ENCODE results near the gene MAP2. TPM values are rescaled to one million over a fixed set of nuclear protein-coding genes. Genes with fewer than 3 reads are reported as not detected.

MAP2 gene
- total RNA-seq, 4 donors from 2014 or later = 73.8 to 211 (median 122) TPM

DNA sequence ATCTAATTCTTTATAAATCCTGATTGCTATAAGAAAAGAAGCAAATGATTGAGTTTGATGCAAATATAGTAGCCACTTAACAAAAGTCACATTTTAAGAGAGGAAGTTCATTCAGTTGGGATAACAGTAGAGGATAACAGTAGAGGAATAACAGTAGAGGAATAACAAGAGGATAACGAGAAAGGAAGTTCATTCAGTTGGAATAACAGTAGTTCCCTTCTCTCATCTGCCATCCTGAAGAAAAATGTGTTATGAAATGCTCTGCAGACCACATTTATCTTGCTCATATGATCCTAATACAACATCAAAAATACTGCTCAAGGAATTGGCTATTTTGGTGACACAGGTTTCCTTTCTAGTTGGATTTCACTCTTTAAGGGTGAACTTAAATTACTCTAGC is 242.4 kb downstream of the MAP2 start:
- WGBS, 2 donors = 65 to 66% methylated on average over 1 of the region's 1 CpG
- Histone ChIP-seq H3K4me1 (no peaks in the 10 kb centered on the region), H3K4me3 (replicated peaks in 1 of 3) (no peak overlapping the region), H3K36me3 (no peaks in the 10 kb centered on the region), H3K27me3 (no peaks in the 10 kb centered on the region), H3K27ac (no peak overlapping the region), H3K9me3 (no peaks in the 10 kb centered on the region)
- intact Hi-C loops (cut with DNase I) = no loop called here
- no peak for TF ChIP-seq POLR2A (IDR thresholded peaks at IDR 0.05)
- TF ChIP-seq, protein P1, sequence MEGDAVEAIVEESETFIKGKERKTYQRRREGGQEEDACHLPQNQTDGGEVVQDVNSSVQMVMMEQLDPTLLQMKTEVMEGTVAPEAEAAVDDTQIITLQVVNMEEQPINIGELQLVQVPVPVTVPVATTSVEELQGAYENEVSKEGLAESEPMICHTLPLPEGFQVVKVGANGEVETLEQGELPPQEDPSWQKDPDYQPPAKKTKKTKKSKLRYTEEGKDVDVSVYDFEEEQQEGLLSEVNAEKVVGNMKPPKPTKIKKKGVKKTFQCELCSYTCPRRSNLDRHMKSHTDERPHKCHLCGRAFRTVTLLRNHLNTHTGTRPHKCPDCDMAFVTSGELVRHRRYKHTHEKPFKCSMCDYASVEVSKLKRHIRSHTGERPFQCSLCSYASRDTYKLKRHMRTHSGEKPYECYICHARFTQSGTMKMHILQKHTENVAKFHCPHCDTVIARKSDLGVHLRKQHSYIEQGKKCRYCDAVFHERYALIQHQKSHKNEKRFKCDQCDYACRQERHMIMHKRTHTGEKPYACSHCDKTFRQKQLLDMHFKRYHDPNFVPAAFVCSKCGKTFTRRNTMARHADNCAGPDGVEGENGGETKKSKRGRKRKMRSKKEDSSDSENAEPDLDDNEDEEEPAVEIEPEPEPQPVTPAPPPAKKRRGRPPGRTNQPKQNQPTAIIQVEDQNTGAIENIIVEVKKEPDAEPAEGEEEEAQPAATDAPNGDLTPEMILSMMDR (IDR thresholded peaks at IDR 0.05) = no peak
- no peak for DNase-seq

DNA sequence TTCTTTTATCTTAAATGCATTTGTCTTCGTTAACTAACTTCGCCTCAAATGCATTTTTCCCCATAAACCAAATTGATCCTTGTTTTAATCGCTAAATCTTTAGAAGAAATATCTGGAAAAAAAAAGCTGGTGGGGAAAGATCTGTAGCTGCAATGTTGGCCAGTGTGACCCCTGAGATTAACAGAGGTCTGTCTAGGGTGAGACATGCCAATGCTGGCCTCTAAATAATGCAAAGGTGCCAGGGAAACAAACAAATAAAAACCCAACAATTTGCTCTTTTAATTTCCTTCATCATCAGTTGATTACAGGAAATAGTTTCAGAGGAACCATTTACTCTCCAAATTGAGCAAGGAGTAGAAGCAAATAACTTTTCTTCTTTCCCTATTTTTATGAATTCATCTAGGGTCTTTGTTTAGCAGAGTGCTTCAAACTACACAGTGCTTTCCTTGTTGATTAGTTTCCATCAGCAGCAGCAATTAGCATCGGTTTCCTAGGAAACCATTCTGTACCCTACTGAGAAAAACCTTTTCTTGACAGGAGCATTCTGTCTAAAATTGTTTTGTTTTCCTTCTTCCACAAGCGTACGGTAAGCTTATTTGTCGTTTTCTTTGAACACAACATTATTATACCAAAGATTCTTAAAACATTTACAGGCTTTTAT is 247.3 kb downstream of the MAP2 start:
- H3K36me3 ChIP-seq = no peaks in the 10 kb centered on the region
- intact Hi-C loops (cut with DNase I) = no loop called here
- H3K4me1 ChIP-seq = no peaks in the 10 kb centered on the region
- H3K27ac ChIP-seq = no peak overlapping the region
- TF ChIP-seq, protein P1 (IDR thresholded peaks at IDR 0.05) = no peak
- no peak for TF ChIP-seq POLR2A (IDR thresholded peaks at IDR 0.05)
- H3K9me3 ChIP-seq = no peaks in the 10 kb centered on the region
- DNase-seq = no peak
- no peaks in the 10 kb centered on the region for H3K27me3 ChIP-seq
- WGBS, 2 donors = 83% methylated on average over 7 of the region's 7 CpGs
- H3K4me3 ChIP-seq (replicated peaks in 1 of 3) = no peak overlapping the region

DNA sequence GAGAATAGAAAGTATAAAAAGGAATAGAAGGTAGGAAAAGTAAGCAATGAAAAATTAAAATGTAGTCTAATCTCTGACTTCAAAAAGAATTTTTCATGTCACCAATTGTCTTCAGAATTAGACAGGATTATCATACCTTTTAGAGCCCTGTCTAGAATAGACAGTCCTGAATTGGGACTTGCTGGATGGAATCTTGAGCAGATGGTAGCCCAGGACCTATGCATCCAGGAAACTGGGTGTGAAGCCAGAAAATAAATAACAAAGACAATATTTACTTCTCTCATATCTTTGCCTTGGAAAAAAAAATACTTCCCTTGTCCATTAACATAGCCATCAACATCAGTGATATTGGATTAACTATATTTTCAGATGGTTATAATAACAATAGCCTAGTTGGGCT is 250.0 kb downstream of the MAP2 start:
- intact Hi-C loops (cut with DNase I) = no loop called here
- H3K36me3 ChIP-seq = no peaks in the 10 kb centered on the region
- H3K27ac ChIP-seq = no peak overlapping the region
- TF ChIP-seq, protein P1 (IDR thresholded peaks at IDR 0.05) = no peak
- no peak for TF ChIP-seq POLR2A (IDR thresholded peaks at IDR 0.05)
- no peaks in the 10 kb centered on the region for H3K4me1 ChIP-seq
- no peaks in the 10 kb centered on the region for H3K27me3 ChIP-seq
- DNase-seq = no peak
- no peaks in the 10 kb centered on the region for H3K9me3 ChIP-seq
- H3K4me3 ChIP-seq (replicated peaks in 1 of 3) = no peak overlapping the region

DNA sequence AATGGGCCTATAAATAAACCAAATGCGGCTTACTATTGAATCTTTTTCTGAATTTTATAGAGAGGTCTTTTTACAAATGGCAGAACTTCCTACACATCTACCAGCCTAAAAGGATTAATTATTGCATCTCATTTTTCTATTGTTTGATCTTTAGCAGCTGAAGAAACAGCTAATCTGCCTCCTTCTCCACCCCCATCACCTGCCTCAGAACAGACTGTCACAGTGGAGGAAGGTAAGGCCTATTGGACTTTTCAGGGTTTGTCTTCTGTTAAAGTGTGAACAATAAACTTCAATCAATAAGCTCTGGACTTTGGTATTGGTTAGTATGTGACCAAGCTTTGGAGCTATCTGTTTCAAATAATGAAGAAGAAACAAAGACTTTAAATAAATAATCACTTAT is 256.7 kb downstream of the MAP2 start:
- Histone ChIP-seq H3K9me3 (no peaks in the 10 kb centered on the region), H3K4me3 (replicated peaks in 1 of 3) (no peak overlapping the region), H3K36me3 (no peaks in the 10 kb centered on the region), H3K27me3 (no peaks in the 10 kb centered on the region), H3K4me1 (no peaks in the 10 kb centered on the region), H3K27ac (no peak overlapping the region)
- no peak for DNase-seq
- 94% methylated on average over 1 of the region's 1 CpG for WGBS, 2 donors
- intact Hi-C loops (cut with DNase I) = no loop called here
- TF ChIP-seq POLR2A (IDR thresholded peaks at IDR 0.05) = no peak
- TF ChIP-seq, protein P1 (IDR thresholded peaks at IDR 0.05) = no peak

DNA sequence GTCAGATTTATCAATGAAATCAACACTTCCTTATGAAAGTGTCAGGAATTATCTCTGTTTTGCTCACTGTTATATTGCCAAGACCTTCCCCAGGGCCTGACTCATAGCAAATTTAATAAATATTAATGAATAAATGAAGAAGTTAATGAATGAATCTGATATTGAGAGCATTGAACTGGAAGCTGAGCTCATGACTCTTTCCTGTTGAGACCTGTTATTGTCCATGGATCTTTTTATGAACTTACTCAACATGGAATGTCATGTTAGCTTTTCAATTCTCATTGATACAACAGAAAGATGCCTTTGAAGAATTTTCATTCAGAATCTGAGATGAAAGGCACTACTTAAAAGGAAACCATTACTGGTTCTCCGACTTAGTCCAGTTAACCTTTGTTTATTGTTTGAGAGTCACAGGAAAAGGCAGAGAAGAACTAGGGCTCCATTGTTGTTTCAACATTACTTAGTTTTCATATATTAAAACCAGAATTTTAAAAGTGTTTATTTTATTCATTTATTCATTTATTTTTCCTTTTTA is 257.4 kb downstream of the MAP2 start:
- WGBS, 2 donors = 53 to 65% methylated on average over 1 of the region's 1 CpG
- Histone ChIP-seq H3K27ac (no peak overlapping the region), H3K9me3 (no peaks in the 10 kb centered on the region), H3K36me3 (no peaks in the 10 kb centered on the region), H3K27me3 (no peaks in the 10 kb centered on the region), H3K4me3 (replicated peaks in 1 of 3) (no peak overlapping the region), H3K4me1 (no peaks in the 10 kb centered on the region)
- intact Hi-C loops (cut with DNase I) = no loop called here
- DNase-seq = no peak
- TF ChIP-seq, protein P1 (IDR thresholded peaks at IDR 0.05) = no peak
- no peak for TF ChIP-seq POLR2A (IDR thresholded peaks at IDR 0.05)
